Panc1 (cell line): ENCODE data around the gene B3GALT5. TPM values are rescaled to one million over a fixed set of nuclear protein-coding genes. Genes with fewer than 3 reads are reported as not detected.
"Not testable (repeated sequence)": the region's sequence is repeated elsewhere in the genome, so short reads cannot be mapped to it uniquely, and the experiment has no call there.

Source experiments
- ATAC-seq: fragments of 200-7000 bp; cut with Tn5 transposase; 2 replicates; pipeline ENCODE4 v1.9.1; 2020; ENCODE audit warnings: mild to moderate bottlenecking, moderate library complexity
- BruUV-seq: library from RNA; stranded (reverse); fragments of 400-500 nt; replicated peaks from 2 replicates; lab custom pipeline; 2021; lab: Mats Ljungman, UMichigan
- CTCF ChIA-PET: fragments of 300-600 bp; sonication (Branson Sonifier 250); formaldehyde crosslinking; loops from one replicate; lab custom pipeline; 2022; ENCODE audit warnings: antibody characterized with exemption; lab: Charles Lee
- POLR2A ChIA-PET: fragments of 300-600 bp; sonication (Branson Sonifier 250); formaldehyde crosslinking; loops from one replicate; lab custom pipeline; 2022; ENCODE audit warnings: antibody characterized with exemption; lab: Charles Lee
- DNase-seq: peaks from one replicate; pipeline ENCODE4 v3.0.0-alpha.2; 2010; ENCODE audit warnings: low read depth, low spot score
- H3K27ac ChIP-seq: 2 replicates; pipeline ENCODE4 v1.5.1; 2011; ENCODE audit warnings: mild to moderate bottlenecking, low read length, inconsistent platforms
- H3K27me3 ChIP-seq: fragments of 200-500 bp; sonication (Bioruptor generic); 2 replicates; pipeline ENCODE4 v1.6.0; 2014; ENCODE audit warnings: low read length, inconsistent platforms; ENCODE audit not compliant: control insufficient read depth, insufficient read depth
- H3K36me3 ChIP-seq: fragments of 200-500 bp; sonication (Bioruptor generic); 2 replicates; pipeline ENCODE4 v1.5.1; 2014; ENCODE audit warnings: inconsistent platforms, mild to moderate bottlenecking, low read length, moderate library complexity; ENCODE audit not compliant: control insufficient read depth, insufficient read depth
- H3K4me1 ChIP-seq: 2 replicates; pipeline ENCODE4 v1.5.1; 2011; ENCODE audit warnings: inconsistent platforms, mild to moderate bottlenecking, low read length, moderate library complexity; ENCODE audit not compliant: control insufficient read depth, insufficient read depth
- H3K4me3 ChIP-seq, 2 experiments: 2 replicates each; pipeline ENCODE4 v1.5.1; 2011 to 2012; ENCODE audit warnings: low read depth in 2 of 2, low read length in 2 of 2, mild to moderate bottlenecking in 2 of 2, inconsistent platforms in 1 of 2, moderate library complexity in 1 of 2
- H3K9me3 ChIP-seq: fragments of 200-500 bp; sonication (Bioruptor generic); 2 replicates; pipeline ENCODE4 v1.5.1; 2014; ENCODE audit warnings: low read depth, mild to moderate bottlenecking, inconsistent platforms, low read length, moderate library complexity; ENCODE audit not compliant: control insufficient read depth, insufficient read depth
- CTCF ChIP-seq: fragments of 450-650 bp; IDR thresholded peaks from 2 replicates; pipeline ENCODE4 v1.5.1; 2017; ENCODE audit warnings: mild to moderate bottlenecking
- POLR2AphosphoS5 ChIP-seq: IDR thresholded peaks from 2 replicates; pipeline ENCODE4 v1.6.1; 2012; ENCODE audit warnings: mild to moderate bottlenecking, low read depth, low read length, moderate library complexity
- REST ChIP-seq, 2 experiments: IDR thresholded peaks; 2 replicates each; pipeline ENCODE4 v1.6.1; 2011 to 2012; ENCODE audit warnings: low read depth in 2 of 2, control low read depth in 1 of 2, low read length in 1 of 2, mild to moderate bottlenecking in 1 of 2, moderate library complexity in 1 of 2; ENCODE audit not compliant: insufficient read depth in 1 of 2
- SIN3A ChIP-seq: IDR thresholded peaks from 2 replicates; pipeline ENCODE4 v1.6.1; 2012; ENCODE audit warnings: low read depth, mild to moderate bottlenecking, low read length, moderate library complexity, borderline replicate concordance; ENCODE audit not compliant: insufficient read depth
- TCF7L2 ChIP-seq: IDR thresholded peaks from 2 replicates; pipeline ENCODE4 v1.6.1; 2011; ENCODE audit warnings: mild to moderate bottlenecking, low read depth, low read length, inconsistent platforms
- in situ Hi-C: cut with HindIII; loops from 2 replicates; pipeline ENCODE4 v1.10.0; 2016; ENCODE audit warnings: low sequenced_read_pairs, low pct_unique_long_range_greater_than_20kb
- intact Hi-C: fragments of 100-400 bp; cut with micrococcal nuclease; formaldehyde crosslinking; loops from one replicate; pipeline ENCODE4 v1.10.0; 2022; ENCODE audit not compliant: unreplicated experiment
- total RNA-seq: library from RNA; stranded (reverse); gene quantifications from one replicate; pipeline ENCODE4 v1.2.1, GENCODE V29; 2021; ENCODE audit not compliant: unreplicated experiment

Gene B3GALT5
- total RNA-seq, 1 experiment from 2014 or later: 0.10 TPM

- H3K4me3 ChIP-seq: no peak overlapping the region
- H3K36me3 ChIP-seq: no peaks in the 10 kb centered on the region
- no peak for TF ChIP-seq REST (IDR thresholded peaks at IDR 0.05; ENCODE audit: insufficient read depth in 1 of 2, low read depth in 2 of 2, low read length in 1 of 2)
- no peak for TF ChIP-seq SIN3A
- TF ChIP-seq CTCF: no peak
- TF ChIP-seq POLR2AphosphoS5: no peak
- TF ChIP-seq TCF7L2: no peak
- intact Hi-C loops (no loop called here), in situ Hi-C loops (no loop called here)
- DNase-seq (no peak), ATAC-seq (no peak)
- H3K9me3 ChIP-seq: no peaks in the 10 kb centered on the region
- no peaks in the 10 kb centered on the region for H3K27me3 ChIP-seq
- BruUV-seq: no TSS peak
- CTCF ChIA-PET: no interaction called here
- H3K27ac ChIP-seq: no peak overlapping the region
- POLR2A ChIA-PET: interaction anchor here (0.7 kb wide), 1 partner anchor 575 kb away, joined by 4 read pairs; no protein-coding TSS in a partner anchor
- no peaks in the 10 kb centered on the region for H3K4me1 ChIP-seq
Measured at GRCh38 chr21:39688010-39688409, 75.3 kb downstream of the B3GALT5 start.

GRCh38 chr21:39689860-39690259 lies 77.1 kb downstream of the B3GALT5 start:
- ATAC-seq, H3K27me3 ChIP-seq, H3K27ac ChIP-seq, in situ Hi-C loops, DNase-seq, intact Hi-C loops, H3K36me3 ChIP-seq, H3K4me1 ChIP-seq, BruUV-seq, H3K4me3 ChIP-seq, POLR2A ChIA-PET, CTCF ChIA-PET, H3K9me3 ChIP-seq: not testable (repeated sequence)

- CTCF ChIA-PET: no interaction called here
- no peak for TF ChIP-seq SIN3A
- TF ChIP-seq TCF7L2: no peak
- no peak for TF ChIP-seq POLR2AphosphoS5
- TF ChIP-seq REST (IDR thresholded peaks at IDR 0.05; ENCODE audit: insufficient read depth in 1 of 2, low read depth in 2 of 2, low read length in 1 of 2): no peak
- no peak for TF ChIP-seq CTCF
- BruUV-seq: no TSS peak
- ATAC-seq: no peak
- Histone ChIP-seq H3K9me3 (no peaks in the 10 kb centered on the region), H3K36me3 (no peaks in the 10 kb centered on the region), H3K4me3 (no peak overlapping the region), H3K27ac (no peak overlapping the region), H3K27me3 (no peaks in the 10 kb centered on the region), H3K4me1 (no peaks in the 10 kb centered on the region)
- in situ Hi-C loops (no loop called here), intact Hi-C loops (no loop called here)
- no peak for DNase-seq
- POLR2A ChIA-PET: no interaction called here
Measured at GRCh38 chr21:39690454-39690853, 77.7 kb downstream of the B3GALT5 start.
